ENCODE measurements around the gene ENOSF1.
"Not testable (repeated sequence)": the region's sequence is repeated elsewhere in the genome, so short reads cannot be mapped to it uniquely, and the experiment has no call there.

Gene ENOSF1

GRCh38 chr18:703213-703967 lies 9.0 kb downstream of the ENOSF1 start:
- Histone ChIP-seq H3K9ac (ENCODE audit: low read depth, low read length) (peak overlapping the region; percentile 21), H3K27me3 (ENCODE audit: control insufficient read depth, insufficient read depth, low read length) (no peaks in the 10 kb centered on the region), H3K4me1 (ENCODE audit: control insufficient read depth, insufficient read depth, low read length) (peaks cover 17% of the 10 kb centered on the region), H3K4me2 (ENCODE audit: low read length) (peak overlapping the region; percentile 24), H3K9me3 (replicated peaks; ENCODE audit: low read length) (no peaks in the 10 kb centered on the region), H3K4me3 (ENCODE audit: low read length) (no peak overlapping the region), H3K36me3 (ENCODE audit: insufficient read depth, low read length) (peaks cover 13% of the 10 kb centered on the region)

DNA sequence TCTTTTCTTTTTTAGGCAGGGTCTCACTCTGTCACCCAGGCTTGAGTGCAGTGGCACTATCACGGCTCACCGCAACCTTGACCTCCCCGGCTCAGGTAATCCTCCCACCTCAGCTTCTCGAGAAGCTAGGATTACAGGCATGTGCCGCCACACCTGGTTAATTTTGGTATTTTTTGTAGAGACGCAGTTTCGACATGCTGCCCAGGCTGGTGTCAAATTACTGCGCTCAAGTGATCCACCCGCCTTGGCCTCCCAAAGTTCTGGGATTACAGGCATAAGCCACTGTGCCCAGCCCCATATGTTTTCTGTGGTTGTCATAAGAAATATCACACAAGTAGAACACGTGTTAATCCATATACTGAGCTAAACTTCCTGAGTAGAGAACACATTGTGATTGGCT lies 14.6 kb downstream of the ENOSF1 start:
- peaks cover 21% of the 10 kb centered on the region for H3K36me3 ChIP-seq (ENCODE audit: insufficient read depth, low read length)
- H3K4me1 ChIP-seq (ENCODE audit: control insufficient read depth, insufficient read depth, low read length): peaks cover 6% of the 10 kb centered on the region
- H3K9me3 ChIP-seq (replicated peaks; ENCODE audit: low read length): no peaks in the 10 kb centered on the region
- H3K4me3 ChIP-seq (ENCODE audit: low read length): no peak overlapping the region
- H3K4me2 ChIP-seq (ENCODE audit: low read length): no peak overlapping the region
- no peaks in the 10 kb centered on the region for H3K27me3 ChIP-seq (ENCODE audit: control insufficient read depth, insufficient read depth, low read length)
- H3K9ac ChIP-seq (ENCODE audit: low read depth, low read length): no peak overlapping the region

GRCh38 chr18:697012-697411 lies 15.4 kb downstream of the ENOSF1 start:
- Histone ChIP-seq H3K36me3 (ENCODE audit: insufficient read depth, low read length) (peaks cover 27% of the 10 kb centered on the region), H3K4me3 (ENCODE audit: low read length) (no peak overlapping the region), H3K9ac (ENCODE audit: low read depth, low read length) (no peak overlapping the region), H3K9me3 (replicated peaks; ENCODE audit: low read length) (no peaks in the 10 kb centered on the region), H3K4me2 (ENCODE audit: low read length) (no peak overlapping the region), H3K4me1 (ENCODE audit: control insufficient read depth, insufficient read depth, low read length) (no peaks in the 10 kb centered on the region), H3K27me3 (ENCODE audit: control insufficient read depth, insufficient read depth, low read length) (no peaks in the 10 kb centered on the region)

GRCh38 chr18:693466-694187 lies 18.8 kb downstream of the ENOSF1 start:
- H3K4me1 ChIP-seq (ENCODE audit: control insufficient read depth, insufficient read depth, low read length): no peaks in the 10 kb centered on the region
- H3K4me3 ChIP-seq (ENCODE audit: low read length): no peak overlapping the region
- H3K9ac ChIP-seq (ENCODE audit: low read depth, low read length): no peak overlapping the region
- H3K9me3 ChIP-seq (replicated peaks; ENCODE audit: low read length): no peaks in the 10 kb centered on the region
- H3K27me3 ChIP-seq (ENCODE audit: control insufficient read depth, insufficient read depth, low read length): no peaks in the 10 kb centered on the region
- H3K4me2 ChIP-seq (ENCODE audit: low read length): no peak overlapping the region
- H3K36me3 ChIP-seq (ENCODE audit: insufficient read depth, low read length): peaks cover 35% of the 10 kb centered on the region

DNA sequence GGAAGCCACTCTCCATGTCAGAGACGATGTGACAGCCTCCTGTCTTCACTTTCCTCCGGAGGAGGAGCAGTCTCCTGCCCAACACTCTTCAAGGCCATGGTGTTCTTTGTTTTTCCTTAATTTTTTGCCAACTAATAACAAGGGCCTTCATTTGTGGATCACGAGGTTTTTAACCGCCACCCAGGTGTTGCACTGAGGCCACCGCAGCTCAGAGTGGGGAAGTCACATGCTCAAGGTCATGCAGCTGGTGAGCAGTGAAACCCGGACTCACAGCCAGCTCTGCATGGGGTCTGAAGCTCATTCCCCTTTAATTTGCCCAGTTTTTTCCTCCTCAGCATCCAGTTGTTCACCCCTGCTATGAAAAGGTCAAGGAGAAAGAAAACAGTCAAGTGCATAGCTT lies 19.6 kb downstream of the ENOSF1 start:
- Histone ChIP-seq H3K4me1 (ENCODE audit: control insufficient read depth, insufficient read depth, low read length) (no peaks in the 10 kb centered on the region), H3K4me2 (ENCODE audit: low read length) (no peak overlapping the region), H3K4me3 (ENCODE audit: low read length) (no peak overlapping the region), H3K9me3 (replicated peaks; ENCODE audit: low read length) (no peaks in the 10 kb centered on the region), H3K9ac (ENCODE audit: low read depth, low read length) (no peak overlapping the region), H3K27me3 (ENCODE audit: control insufficient read depth, insufficient read depth, low read length) (no peaks in the 10 kb centered on the region), H3K36me3 (ENCODE audit: insufficient read depth, low read length) (peaks cover 39% of the 10 kb centered on the region)

GRCh38 chr18:688323-688722 lies 24.1 kb downstream of the ENOSF1 start:
- no peak overlapping the region for H3K4me3 ChIP-seq (ENCODE audit: low read length)
- no peaks in the 10 kb centered on the region for H3K27me3 ChIP-seq (ENCODE audit: control insufficient read depth, insufficient read depth, low read length)
- H3K9me3 ChIP-seq (replicated peaks; ENCODE audit: low read length): no peaks in the 10 kb centered on the region
- H3K4me1 ChIP-seq (ENCODE audit: control insufficient read depth, insufficient read depth, low read length): no peaks in the 10 kb centered on the region
- H3K36me3 ChIP-seq (ENCODE audit: insufficient read depth, low read length): peaks cover 45% of the 10 kb centered on the region
- no peak overlapping the region for H3K4me2 ChIP-seq (ENCODE audit: low read length)
- H3K9ac ChIP-seq (ENCODE audit: low read depth, low read length): no peak overlapping the region

DNA sequence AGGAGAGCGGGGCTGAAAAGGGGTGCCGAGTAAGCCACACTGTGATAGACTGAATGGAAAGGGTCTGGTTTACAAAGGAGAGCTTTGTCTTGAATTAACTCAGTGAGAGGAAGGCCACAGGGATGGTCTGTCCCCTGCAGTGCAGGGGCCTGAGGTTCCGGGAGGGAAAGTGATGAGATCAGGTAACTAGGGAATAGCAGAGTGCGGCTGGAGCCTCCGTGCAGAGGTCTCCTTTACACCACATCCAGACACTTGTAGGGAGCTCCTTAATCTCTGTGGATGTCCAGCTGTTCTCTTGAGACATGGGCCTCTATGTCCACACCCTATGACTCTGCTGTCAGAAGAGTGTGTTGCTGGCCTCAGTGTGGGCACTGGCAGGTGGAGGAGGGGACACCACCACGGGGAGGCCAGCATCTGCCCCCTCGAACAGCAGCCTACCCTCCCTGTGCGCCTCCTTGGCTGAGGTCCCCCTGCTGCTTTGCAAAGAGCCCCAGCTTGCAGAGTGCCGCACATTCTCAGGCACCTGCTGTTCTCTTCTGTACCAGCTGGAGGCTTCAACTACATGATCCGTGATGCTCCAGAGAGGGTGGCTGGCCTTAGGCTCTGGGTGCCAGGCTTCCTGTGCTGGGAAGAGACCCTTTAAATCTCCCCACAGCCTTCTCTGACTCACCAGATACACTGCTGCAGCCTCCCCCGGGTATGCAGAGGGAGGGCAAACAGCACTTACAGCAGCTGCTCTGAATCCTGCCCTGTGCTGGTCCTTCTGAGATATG lies 25.9 kb downstream of the ENOSF1 start:
- H3K4me3 ChIP-seq (ENCODE audit: low read length): no peak overlapping the region
- no peak overlapping the region for H3K4me2 ChIP-seq (ENCODE audit: low read length)

GRCh38 chr18:685438-685837 lies 27.0 kb downstream of the ENOSF1 start:
- Histone ChIP-seq H3K9ac (ENCODE audit: low read depth, low read length) (no peak overlapping the region), H3K4me3 (ENCODE audit: low read length) (no peak overlapping the region), H3K4me2 (ENCODE audit: low read length) (no peak overlapping the region), H3K36me3 (ENCODE audit: insufficient read depth, low read length) (peaks cover 45% of the 10 kb centered on the region), H3K27me3 (ENCODE audit: control insufficient read depth, insufficient read depth, low read length) (no peaks in the 10 kb centered on the region), H3K9me3 (replicated peaks; ENCODE audit: low read length) (no peaks in the 10 kb centered on the region), H3K4me1 (ENCODE audit: control insufficient read depth, insufficient read depth, low read length) (no peaks in the 10 kb centered on the region)

More for the DNA sequence above, 25.9 kb downstream of the ENOSF1 start:
- H3K36me3 ChIP-seq (ENCODE audit: insufficient read depth, low read length): peaks cover 41% of the 10 kb centered on the region
- H3K27me3 ChIP-seq (ENCODE audit: control insufficient read depth, insufficient read depth, low read length): no peaks in the 10 kb centered on the region
- no peaks in the 10 kb centered on the region for H3K9me3 ChIP-seq (replicated peaks; ENCODE audit: low read length)
- no peak overlapping the region for H3K9ac ChIP-seq (ENCODE audit: low read depth, low read length)
- no peaks in the 10 kb centered on the region for H3K4me1 ChIP-seq (ENCODE audit: control insufficient read depth, insufficient read depth, low read length)

GRCh38 chr18:683531-683930 lies 28.9 kb downstream of the ENOSF1 start:
- Histone ChIP-seq H3K4me2 (ENCODE audit: low read length) (no peak overlapping the region), H3K36me3 (ENCODE audit: insufficient read depth, low read length) (peaks cover 44% of the 10 kb centered on the region), H3K9ac (ENCODE audit: low read depth, low read length) (no peak overlapping the region)

GRCh38 chr18:682833-683232 lies 29.6 kb downstream of the ENOSF1 start:
- Histone ChIP-seq H3K4me1 (ENCODE audit: control insufficient read depth, insufficient read depth, low read length) (no peaks in the 10 kb centered on the region), H3K9ac (ENCODE audit: low read depth, low read length) (no peak overlapping the region), H3K9me3 (replicated peaks; ENCODE audit: low read length) (no peaks in the 10 kb centered on the region), H3K27me3 (ENCODE audit: control insufficient read depth, insufficient read depth, low read length) (no peaks in the 10 kb centered on the region), H3K36me3 (ENCODE audit: insufficient read depth, low read length) (peaks cover 42% of the 10 kb centered on the region), H3K4me2 (ENCODE audit: low read length) (no peak overlapping the region), H3K4me3 (ENCODE audit: low read length) (no peak overlapping the region)

More at GRCh38 chr18:683531-683930, 28.9 kb downstream of the ENOSF1 start:
- Histone ChIP-seq H3K27me3 (ENCODE audit: control insufficient read depth, insufficient read depth, low read length) (no peaks in the 10 kb centered on the region), H3K4me1 (ENCODE audit: control insufficient read depth, insufficient read depth, low read length) (no peaks in the 10 kb centered on the region), H3K9me3 (replicated peaks; ENCODE audit: low read length) (no peaks in the 10 kb centered on the region), H3K4me3 (ENCODE audit: low read length) (no peak overlapping the region)

- H3K27me3 ChIP-seq (ENCODE audit: control insufficient read depth, insufficient read depth, low read length); H3K4me3 ChIP-seq (ENCODE audit: low read length); H3K4me1 ChIP-seq (ENCODE audit: control insufficient read depth, insufficient read depth, low read length); H3K9ac ChIP-seq (ENCODE audit: low read depth, low read length); H3K9me3 ChIP-seq (replicated peaks; ENCODE audit: low read length); H3K4me2 ChIP-seq (ENCODE audit: low read length): not testable (repeated sequence)
- peaks cover 43% of the 10 kb centered on the region for H3K36me3 ChIP-seq (ENCODE audit: insufficient read depth, low read length)
Observed at GRCh38 chr18:682416-682815, 30.0 kb downstream of the ENOSF1 start.
